KMS-11 (cell line): ENCODE data around the gene TESPA1.

Experiments used
- H2AFZ ChIP-seq: fragments of 200-600 bp; sonication (generic); 2 replicates; pipeline ENCODE4 v1.6.1; 2016; ENCODE audit warnings: antibody characterized with exemption, mixed run types, low read depth
- H3K27ac ChIP-seq: fragments of 200-600 bp; sonication (generic); 2 replicates; pipeline ENCODE4 v1.6.1; 2016; ENCODE audit warnings: mild to moderate bottlenecking, mixed run types
- H3K27me3 ChIP-seq: fragments of 200-600 bp; sonication (generic); 2 replicates; pipeline ENCODE4 v1.6.1; 2017; ENCODE audit warnings: mild to moderate bottlenecking, low read depth, mixed run types, moderate library complexity; ENCODE audit not compliant: insufficient read depth
- H3K36me3 ChIP-seq: fragments of 200-600 bp; sonication (generic); 2 replicates; pipeline ENCODE4 v1.6.1; 2017; ENCODE audit warnings: mild to moderate bottlenecking, mixed run types; ENCODE audit not compliant: insufficient read depth
- H3K4me1 ChIP-seq: fragments of 200-600 bp; sonication (generic); 2 replicates; pipeline ENCODE4 v1.6.1; 2016; ENCODE audit warnings: mild to moderate bottlenecking, low read depth, mixed run types; ENCODE audit not compliant: poor library complexity, severe bottlenecking
- H3K4me2 ChIP-seq: fragments of 200-600 bp; sonication (generic); 2 replicates; pipeline ENCODE4 v1.7.0; 2016; ENCODE audit warnings: mild to moderate bottlenecking, mixed run types
- H3K4me3 ChIP-seq: fragments of 200-600 bp; sonication (generic); IDR thresholded peaks from 2 replicates; pipeline ENCODE4 v1.6.1; 2017; ENCODE audit warnings: low read depth, low read length, mixed read lengths; ENCODE audit not compliant: insufficient read depth
- H3K79me2 ChIP-seq: fragments of 200-600 bp; sonication (generic); 2 replicates; pipeline ENCODE4 v1.6.1; 2016; ENCODE audit warnings: low read depth, mixed run types; ENCODE audit not compliant: insufficient read depth
- H3K9ac ChIP-seq: fragments of 200-600 bp; sonication (generic); 2 replicates; pipeline ENCODE4 v1.6.1; 2016; ENCODE audit warnings: mild to moderate bottlenecking, mixed run types
- H4K20me1 ChIP-seq: fragments of 200-600 bp; sonication (generic); 2 replicates; pipeline ENCODE4 v1.6.1; 2016; ENCODE audit warnings: mild to moderate bottlenecking, mixed run types; ENCODE audit not compliant: insufficient read depth
- TF ChIP-seq, protein P1 (sequence below): fragments of 200-600 bp; sonication (generic); conservative IDR thresholded peaks from 2 replicates; pipeline ENCODE4 v1.6.1; 2017; ENCODE audit warnings: low read depth, mild to moderate bottlenecking, antibody characterized with exemption, low read length, moderate library complexity, mixed read lengths

Gene TESPA1

GRCh38 chr12:54924972-54925707 is 59.4 kb downstream of the TESPA1 start:
- TF ChIP-seq, protein P1, sequence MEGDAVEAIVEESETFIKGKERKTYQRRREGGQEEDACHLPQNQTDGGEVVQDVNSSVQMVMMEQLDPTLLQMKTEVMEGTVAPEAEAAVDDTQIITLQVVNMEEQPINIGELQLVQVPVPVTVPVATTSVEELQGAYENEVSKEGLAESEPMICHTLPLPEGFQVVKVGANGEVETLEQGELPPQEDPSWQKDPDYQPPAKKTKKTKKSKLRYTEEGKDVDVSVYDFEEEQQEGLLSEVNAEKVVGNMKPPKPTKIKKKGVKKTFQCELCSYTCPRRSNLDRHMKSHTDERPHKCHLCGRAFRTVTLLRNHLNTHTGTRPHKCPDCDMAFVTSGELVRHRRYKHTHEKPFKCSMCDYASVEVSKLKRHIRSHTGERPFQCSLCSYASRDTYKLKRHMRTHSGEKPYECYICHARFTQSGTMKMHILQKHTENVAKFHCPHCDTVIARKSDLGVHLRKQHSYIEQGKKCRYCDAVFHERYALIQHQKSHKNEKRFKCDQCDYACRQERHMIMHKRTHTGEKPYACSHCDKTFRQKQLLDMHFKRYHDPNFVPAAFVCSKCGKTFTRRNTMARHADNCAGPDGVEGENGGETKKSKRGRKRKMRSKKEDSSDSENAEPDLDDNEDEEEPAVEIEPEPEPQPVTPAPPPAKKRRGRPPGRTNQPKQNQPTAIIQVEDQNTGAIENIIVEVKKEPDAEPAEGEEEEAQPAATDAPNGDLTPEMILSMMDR, result no peak
- Histone ChIP-seq H3K27me3 (no peaks in the 10 kb centered on the region), H4K20me1 (no peaks in the 10 kb centered on the region), H3K4me1 (no peaks in the 10 kb centered on the region), H3K79me2 (no peaks in the 10 kb centered on the region), H3K27ac (no peak overlapping the region), H3K4me3 (no peak overlapping the region), H3K4me2 (no peak overlapping the region), H2AFZ (no peak overlapping the region), H3K36me3 (no peaks in the 10 kb centered on the region), H3K9ac (no peak overlapping the region)

DNA sequence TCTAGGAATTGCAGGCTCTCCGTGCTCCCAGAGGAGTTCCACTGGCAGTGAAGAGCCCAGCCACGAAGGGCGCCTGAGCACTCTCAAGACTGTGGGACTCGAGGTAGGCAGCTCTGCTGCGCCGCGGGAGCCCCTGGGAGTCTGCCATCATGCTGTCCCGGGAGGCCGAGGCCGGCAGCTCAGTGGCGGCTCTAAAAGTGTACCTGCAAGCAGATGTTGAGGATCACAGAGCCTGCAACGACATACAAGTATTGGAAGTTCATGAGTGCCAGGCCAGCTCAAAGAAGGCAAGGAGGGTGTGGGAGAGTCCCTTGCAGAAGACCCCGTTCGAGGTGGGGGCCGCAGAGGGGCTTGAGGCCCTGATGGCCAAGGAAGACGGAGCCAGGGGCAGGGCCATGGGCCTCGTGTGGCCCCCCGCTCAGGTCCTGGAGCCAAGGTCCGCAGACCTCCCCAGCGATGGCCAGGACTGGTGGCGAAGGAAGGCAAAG is 67.5 kb downstream of the TESPA1 start:
- no peaks in the 10 kb centered on the region for H3K36me3 ChIP-seq
- H3K4me2 ChIP-seq, result no peak overlapping the region
- no peaks in the 10 kb centered on the region for H3K4me1 ChIP-seq
- no peak overlapping the region for H3K4me3 ChIP-seq
- no peak overlapping the region for H3K27ac ChIP-seq
- H3K27me3 ChIP-seq, result no peaks in the 10 kb centered on the region
- no peak overlapping the region for H2AFZ ChIP-seq
- no peaks in the 10 kb centered on the region for H4K20me1 ChIP-seq
- H3K9ac ChIP-seq, result no peak overlapping the region
- TF ChIP-seq, protein P1, result no peak
- H3K79me2 ChIP-seq, result no peaks in the 10 kb centered on the region
